ENCODE results near the gene EID2B.

Gene EID2B

GRCh38 chr19:39553082-39553652 lies 20.5 kb upstream of the EID2B start:
- 74 to 78% methylated on average over 7 of the region's 7 CpGs for WGBS, 2 experiments

GRCh38 chr19:39550197-39550596 lies 17.5 kb upstream of the EID2B start:
- Histone ChIP-seq H3K9me3 (ENCODE audit: control insufficient read depth, low read length) (no peaks in the 10 kb centered on the region), H3K27ac (ENCODE audit: insufficient read depth, low read depth, low read length, poor library complexity, severe bottlenecking) (no peak overlapping the region), H3K4me3 (ENCODE audit: insufficient read depth, low read depth, low read length) (no peak overlapping the region), H3K36me3 (ENCODE audit: control insufficient read depth, insufficient read depth, low read length) (no peaks in the 10 kb centered on the region), H3K4me1 (ENCODE audit: control insufficient read depth, insufficient read depth, low read length) (no peaks in the 10 kb centered on the region), H3K27me3 (ENCODE audit: control insufficient read depth, insufficient read depth, low read length, poor library complexity, severe bottlenecking) (no peaks in the 10 kb centered on the region)
- WGBS, 2 experiments = 89 to 92% methylated on average over 5 of the region's 5 CpGs

More at GRCh38 chr19:39553082-39553652, 20.5 kb upstream of the EID2B start:
- no peaks in the 10 kb centered on the region for H3K4me1 ChIP-seq (ENCODE audit: control insufficient read depth, insufficient read depth, low read length)
- no peaks in the 10 kb centered on the region for H3K36me3 ChIP-seq (ENCODE audit: control insufficient read depth, insufficient read depth, low read length)
- no peak overlapping the region for H3K4me3 ChIP-seq (ENCODE audit: insufficient read depth, low read depth, low read length)
- H3K27me3 ChIP-seq (ENCODE audit: control insufficient read depth, insufficient read depth, low read length, poor library complexity, severe bottlenecking) = no peaks in the 10 kb centered on the region
- no peaks in the 10 kb centered on the region for H3K9me3 ChIP-seq (ENCODE audit: control insufficient read depth, low read length)
- H3K27ac ChIP-seq (ENCODE audit: insufficient read depth, low read depth, low read length, poor library complexity, severe bottlenecking) = no peak overlapping the region

GRCh38 chr19:39546599-39546998 lies 13.9 kb upstream of the EID2B start:
- H3K9me3 ChIP-seq (ENCODE audit: control insufficient read depth, low read length) = no peaks in the 10 kb centered on the region
- no peak overlapping the region for H3K27ac ChIP-seq (ENCODE audit: insufficient read depth, low read depth, low read length, poor library complexity, severe bottlenecking)
- no peaks in the 10 kb centered on the region for H3K27me3 ChIP-seq (ENCODE audit: control insufficient read depth, insufficient read depth, low read length, poor library complexity, severe bottlenecking)
- WGBS, 2 experiments = 79 to 81% methylated on average over 8 of the region's 8 CpGs
- H3K4me3 ChIP-seq (ENCODE audit: insufficient read depth, low read depth, low read length) = no peak overlapping the region
- no peaks in the 10 kb centered on the region for H3K4me1 ChIP-seq (ENCODE audit: control insufficient read depth, insufficient read depth, low read length)
- H3K36me3 ChIP-seq (ENCODE audit: control insufficient read depth, insufficient read depth, low read length) = no peaks in the 10 kb centered on the region

GRCh38 chr19:39544911-39545310 lies 12.3 kb upstream of the EID2B start:
- no peaks in the 10 kb centered on the region for H3K36me3 ChIP-seq (ENCODE audit: control insufficient read depth, insufficient read depth, low read length)
- WGBS, 2 experiments = 77 to 81% methylated on average over 1 of the region's 1 CpG
- no peak overlapping the region for H3K27ac ChIP-seq (ENCODE audit: insufficient read depth, low read depth, low read length, poor library complexity, severe bottlenecking)
- H3K4me1 ChIP-seq (ENCODE audit: control insufficient read depth, insufficient read depth, low read length) = peaks cover 3% of the 10 kb centered on the region
- H3K4me3 ChIP-seq (ENCODE audit: insufficient read depth, low read depth, low read length) = no peak overlapping the region
- H3K27me3 ChIP-seq (ENCODE audit: control insufficient read depth, insufficient read depth, low read length, poor library complexity, severe bottlenecking) = no peaks in the 10 kb centered on the region
- H3K9me3 ChIP-seq (ENCODE audit: control insufficient read depth, low read length) = no peaks in the 10 kb centered on the region

GRCh38 chr19:39544226-39544903 lies 11.7 kb upstream of the EID2B start:
- H3K36me3 ChIP-seq (ENCODE audit: control insufficient read depth, insufficient read depth, low read length) = no peaks in the 10 kb centered on the region
- no peak overlapping the region for H3K4me3 ChIP-seq (ENCODE audit: insufficient read depth, low read depth, low read length)
- H3K9me3 ChIP-seq (ENCODE audit: control insufficient read depth, low read length) = no peaks in the 10 kb centered on the region
- H3K27ac ChIP-seq (ENCODE audit: insufficient read depth, low read depth, low read length, poor library complexity, severe bottlenecking) = no peak overlapping the region
- no peaks in the 10 kb centered on the region for H3K27me3 ChIP-seq (ENCODE audit: control insufficient read depth, insufficient read depth, low read length, poor library complexity, severe bottlenecking)
- WGBS, 2 experiments = 91 to 92% methylated on average over 7 of the region's 7 CpGs
- H3K4me1 ChIP-seq (ENCODE audit: control insufficient read depth, insufficient read depth, low read length) = peaks cover 3% of the 10 kb centered on the region

- WGBS, 2 experiments = 89 to 91% methylated on average over 3 of the region's 3 CpGs
- H3K27me3 ChIP-seq (ENCODE audit: control insufficient read depth, insufficient read depth, low read length, poor library complexity, severe bottlenecking) = no peaks in the 10 kb centered on the region
- peaks cover 3% of the 10 kb centered on the region for H3K4me1 ChIP-seq (ENCODE audit: control insufficient read depth, insufficient read depth, low read length)
- no peak overlapping the region for H3K27ac ChIP-seq (ENCODE audit: insufficient read depth, low read depth, low read length, poor library complexity, severe bottlenecking)
- no peaks in the 10 kb centered on the region for H3K36me3 ChIP-seq (ENCODE audit: control insufficient read depth, insufficient read depth, low read length)
- no peak overlapping the region for H3K4me3 ChIP-seq (ENCODE audit: insufficient read depth, low read depth, low read length)
- no peaks in the 10 kb centered on the region for H3K9me3 ChIP-seq (ENCODE audit: control insufficient read depth, low read length)
These were observed 10.8 kb upstream of the EID2B start for GRCh38 chr19:39543477-39543857.

- Histone ChIP-seq H3K4me1 (ENCODE audit: control insufficient read depth, insufficient read depth, low read length) (peaks cover 3% of the 10 kb centered on the region), H3K27me3 (ENCODE audit: control insufficient read depth, insufficient read depth, low read length, poor library complexity, severe bottlenecking) (no peaks in the 10 kb centered on the region), H3K4me3 (ENCODE audit: insufficient read depth, low read depth, low read length) (no peak overlapping the region), H3K27ac (ENCODE audit: insufficient read depth, low read depth, low read length, poor library complexity, severe bottlenecking) (no peak overlapping the region), H3K36me3 (ENCODE audit: control insufficient read depth, insufficient read depth, low read length) (no peaks in the 10 kb centered on the region), H3K9me3 (ENCODE audit: control insufficient read depth, low read length) (no peaks in the 10 kb centered on the region)
- 57 to 65% methylated on average over 2 of the region's 2 CpGs for WGBS, 2 experiments
These were observed 9.6 kb upstream of the EID2B start for GRCh38 chr19:39542206-39542605.

GRCh38 chr19:39540333-39540673 lies 7.7 kb upstream of the EID2B start:
- no peaks in the 10 kb centered on the region for H3K27me3 ChIP-seq (ENCODE audit: control insufficient read depth, insufficient read depth, low read length, poor library complexity, severe bottlenecking)
- H3K4me3 ChIP-seq (ENCODE audit: insufficient read depth, low read depth, low read length) = no peak overlapping the region
- 25 to 26% methylated on average over 9 to 10 of the region's 10 CpGs for WGBS, 2 experiments
- peaks cover 3% of the 10 kb centered on the region for H3K4me1 ChIP-seq (ENCODE audit: control insufficient read depth, insufficient read depth, low read length)
- no peaks in the 10 kb centered on the region for H3K36me3 ChIP-seq (ENCODE audit: control insufficient read depth, insufficient read depth, low read length)
- H3K27ac ChIP-seq (ENCODE audit: insufficient read depth, low read depth, low read length, poor library complexity, severe bottlenecking) = no peak overlapping the region
- no peaks in the 10 kb centered on the region for H3K9me3 ChIP-seq (ENCODE audit: control insufficient read depth, low read length)

GRCh38 chr19:39539518-39540332 lies 7.1 kb upstream of the EID2B start, which contains the start of gene EID2:
TSS of gene EID2 (minus strand) at chr19:39540161. CDS start at chr19:39540079, 82 bp downstream.
- no peaks in the 10 kb centered on the region for H3K9me3 ChIP-seq (ENCODE audit: control insufficient read depth, low read length)
- H3K27ac ChIP-seq (ENCODE audit: insufficient read depth, low read depth, low read length, poor library complexity, severe bottlenecking) = peak within 1 kb of the TSS; percentile 86
- H3K36me3 ChIP-seq (ENCODE audit: control insufficient read depth, insufficient read depth, low read length) = no peaks in the 10 kb centered on the region
- H3K27me3 ChIP-seq (ENCODE audit: control insufficient read depth, insufficient read depth, low read length, poor library complexity, severe bottlenecking) = no peaks in the 10 kb centered on the region
- peaks cover 3% of the 10 kb centered on the region for H3K4me1 ChIP-seq (ENCODE audit: control insufficient read depth, insufficient read depth, low read length)
- peak within 1 kb of the TSS; percentile 88 for H3K4me3 ChIP-seq (ENCODE audit: insufficient read depth, low read depth, low read length)
- WGBS, 2 experiments = 0% methylated on average over 84 of the region's 84 CpGs

GRCh38 chr19:39539165-39539517 lies 6.5 kb upstream of the EID2B start:
- Histone ChIP-seq H3K9me3 (ENCODE audit: control insufficient read depth, low read length) (no peaks in the 10 kb centered on the region), H3K4me1 (ENCODE audit: control insufficient read depth, insufficient read depth, low read length) (peaks cover 3% of the 10 kb centered on the region), H3K36me3 (ENCODE audit: control insufficient read depth, insufficient read depth, low read length) (no peaks in the 10 kb centered on the region), H3K27ac (ENCODE audit: insufficient read depth, low read depth, low read length, poor library complexity, severe bottlenecking) (peak overlapping the region; percentile 62), H3K4me3 (ENCODE audit: insufficient read depth, low read depth, low read length) (peak overlapping the region; percentile 88), H3K27me3 (ENCODE audit: control insufficient read depth, insufficient read depth, low read length, poor library complexity, severe bottlenecking) (no peaks in the 10 kb centered on the region)
- WGBS, 2 experiments = 8 to 10% methylated on average over 8 to 10 of the region's 10 CpGs
